Measurements from ENCODE around the gene NRCAM.

Gene NRCAM

GRCh38 chr7:108442039-108442568 lies 14.1 kb downstream of the NRCAM start:
- peaks cover 8% of the 10 kb centered on the region for H3K4me1 ChIP-seq (ENCODE audit: control insufficient read depth, insufficient read depth, low read length)
- no peaks in the 10 kb centered on the region for H3K27me3 ChIP-seq (ENCODE audit: control insufficient read depth, insufficient read depth, low read length)
- no peak overlapping the region for H3K4me2 ChIP-seq (ENCODE audit: low read length)
- no peak overlapping the region for H3K9ac ChIP-seq (ENCODE audit: low read depth, low read length)
- no peak overlapping the region for H3K4me3 ChIP-seq (ENCODE audit: low read length)
- no peaks in the 10 kb centered on the region for H3K36me3 ChIP-seq (ENCODE audit: insufficient read depth, low read length)
- no peaks in the 10 kb centered on the region for H3K9me3 ChIP-seq (replicated peaks; ENCODE audit: low read length)

GRCh38 chr7:108441392-108441955 lies 14.8 kb downstream of the NRCAM start:
- Histone ChIP-seq H3K4me2 (ENCODE audit: low read length) (no peak overlapping the region), H3K4me3 (ENCODE audit: low read length) (no peak overlapping the region), H3K27me3 (ENCODE audit: control insufficient read depth, insufficient read depth, low read length) (no peaks in the 10 kb centered on the region), H3K9ac (ENCODE audit: low read depth, low read length) (no peak overlapping the region), H3K4me1 (ENCODE audit: control insufficient read depth, insufficient read depth, low read length) (peaks cover 8% of the 10 kb centered on the region), H3K9me3 (replicated peaks; ENCODE audit: low read length) (no peaks in the 10 kb centered on the region), H3K36me3 (ENCODE audit: insufficient read depth, low read length) (no peaks in the 10 kb centered on the region)

- Histone ChIP-seq H3K27me3 (ENCODE audit: control insufficient read depth, insufficient read depth, low read length) (no peaks in the 10 kb centered on the region), H3K4me2 (ENCODE audit: low read length) (no peak overlapping the region), H3K4me1 (ENCODE audit: control insufficient read depth, insufficient read depth, low read length) (peaks cover 8% of the 10 kb centered on the region), H3K36me3 (ENCODE audit: insufficient read depth, low read length) (no peaks in the 10 kb centered on the region), H3K9me3 (replicated peaks; ENCODE audit: low read length) (no peaks in the 10 kb centered on the region), H3K4me3 (ENCODE audit: low read length) (no peak overlapping the region), H3K9ac (ENCODE audit: low read depth, low read length) (no peak overlapping the region)
Observed at GRCh38 chr7:108440613-108441012, 15.6 kb downstream of the NRCAM start.

- Histone ChIP-seq H3K36me3 (ENCODE audit: insufficient read depth, low read length) (no peaks in the 10 kb centered on the region), H3K4me1 (ENCODE audit: control insufficient read depth, insufficient read depth, low read length) (peaks cover 8% of the 10 kb centered on the region), H3K9ac (ENCODE audit: low read depth, low read length) (no peak overlapping the region), H3K4me3 (ENCODE audit: low read length) (no peak overlapping the region), H3K9me3 (replicated peaks; ENCODE audit: low read length) (no peaks in the 10 kb centered on the region), H3K4me2 (ENCODE audit: low read length) (no peak overlapping the region), H3K27me3 (ENCODE audit: control insufficient read depth, insufficient read depth, low read length) (no peaks in the 10 kb centered on the region)
Observed at GRCh38 chr7:108436906-108437305, 19.3 kb downstream of the NRCAM start.

- no peaks in the 10 kb centered on the region for H3K36me3 ChIP-seq (ENCODE audit: insufficient read depth, low read length)
- H3K9ac ChIP-seq (ENCODE audit: low read depth, low read length), result no peak overlapping the region
- no peaks in the 10 kb centered on the region for H3K27me3 ChIP-seq (ENCODE audit: control insufficient read depth, insufficient read depth, low read length)
- H3K4me1 ChIP-seq (ENCODE audit: control insufficient read depth, insufficient read depth, low read length), result peaks cover 3% of the 10 kb centered on the region
- H3K4me2 ChIP-seq (ENCODE audit: low read length), result no peak overlapping the region
- H3K9me3 ChIP-seq (replicated peaks; ENCODE audit: low read length), result no peaks in the 10 kb centered on the region
- no peak overlapping the region for H3K4me3 ChIP-seq (ENCODE audit: low read length)
Observed at GRCh38 chr7:108434010-108434409, 22.2 kb downstream of the NRCAM start.

- Histone ChIP-seq H3K4me3 (ENCODE audit: low read length) (no peak overlapping the region), H3K4me2 (ENCODE audit: low read length) (no peak overlapping the region), H3K36me3 (ENCODE audit: insufficient read depth, low read length) (no peaks in the 10 kb centered on the region), H3K4me1 (ENCODE audit: control insufficient read depth, insufficient read depth, low read length) (peaks cover 3% of the 10 kb centered on the region), H3K9ac (ENCODE audit: low read depth, low read length) (no peak overlapping the region), H3K27me3 (ENCODE audit: control insufficient read depth, insufficient read depth, low read length) (no peaks in the 10 kb centered on the region), H3K9me3 (replicated peaks; ENCODE audit: low read length) (no peaks in the 10 kb centered on the region)
Observed at GRCh38 chr7:108431099-108431498, 25.1 kb downstream of the NRCAM start.

GRCh38 chr7:108430664-108431063 lies 25.6 kb downstream of the NRCAM start:
- no peaks in the 10 kb centered on the region for H3K36me3 ChIP-seq (ENCODE audit: insufficient read depth, low read length)
- no peak overlapping the region for H3K4me2 ChIP-seq (ENCODE audit: low read length)
- H3K9me3 ChIP-seq (replicated peaks; ENCODE audit: low read length), result no peaks in the 10 kb centered on the region
- H3K9ac ChIP-seq (ENCODE audit: low read depth, low read length), result no peak overlapping the region
- no peak overlapping the region for H3K4me3 ChIP-seq (ENCODE audit: low read length)
- H3K4me1 ChIP-seq (ENCODE audit: control insufficient read depth, insufficient read depth, low read length), result peaks cover 3% of the 10 kb centered on the region
- no peaks in the 10 kb centered on the region for H3K27me3 ChIP-seq (ENCODE audit: control insufficient read depth, insufficient read depth, low read length)

- no peaks in the 10 kb centered on the region for H3K4me1 ChIP-seq (ENCODE audit: control insufficient read depth, insufficient read depth, low read length)
- no peaks in the 10 kb centered on the region for H3K27me3 ChIP-seq (ENCODE audit: control insufficient read depth, insufficient read depth, low read length)
- no peaks in the 10 kb centered on the region for H3K36me3 ChIP-seq (ENCODE audit: insufficient read depth, low read length)
- no peak overlapping the region for H3K9ac ChIP-seq (ENCODE audit: low read depth, low read length)
- H3K4me2 ChIP-seq (ENCODE audit: low read length), result no peak overlapping the region
- no peak overlapping the region for H3K4me3 ChIP-seq (ENCODE audit: low read length)
- H3K9me3 ChIP-seq (replicated peaks; ENCODE audit: low read length), result no peaks in the 10 kb centered on the region
Observed at GRCh38 chr7:108427766-108428165, 28.5 kb downstream of the NRCAM start.

GRCh38 chr7:108425714-108426275 lies 30.4 kb downstream of the NRCAM start:
- H3K36me3 ChIP-seq (ENCODE audit: insufficient read depth, low read length), result no peaks in the 10 kb centered on the region
- no peaks in the 10 kb centered on the region for H3K9me3 ChIP-seq (replicated peaks; ENCODE audit: low read length)
- H3K4me1 ChIP-seq (ENCODE audit: control insufficient read depth, insufficient read depth, low read length), result no peaks in the 10 kb centered on the region

GRCh38 chr7:108424013-108424412 lies 32.2 kb downstream of the NRCAM start:
- H3K9ac ChIP-seq (ENCODE audit: low read depth, low read length), result no peak overlapping the region
- no peaks in the 10 kb centered on the region for H3K27me3 ChIP-seq (ENCODE audit: control insufficient read depth, insufficient read depth, low read length)
- H3K4me3 ChIP-seq (ENCODE audit: low read length), result no peak overlapping the region
- no peaks in the 10 kb centered on the region for H3K4me1 ChIP-seq (ENCODE audit: control insufficient read depth, insufficient read depth, low read length)
- H3K4me2 ChIP-seq (ENCODE audit: low read length), result no peak overlapping the region
- H3K9me3 ChIP-seq (replicated peaks; ENCODE audit: low read length), result no peaks in the 10 kb centered on the region
- no peaks in the 10 kb centered on the region for H3K36me3 ChIP-seq (ENCODE audit: insufficient read depth, low read length)

More at GRCh38 chr7:108425714-108426275, 30.4 kb downstream of the NRCAM start:
- Histone ChIP-seq H3K4me3 (ENCODE audit: low read length) (no peak overlapping the region), H3K9ac (ENCODE audit: low read depth, low read length) (no peak overlapping the region), H3K4me2 (ENCODE audit: low read length) (no peak overlapping the region), H3K27me3 (ENCODE audit: control insufficient read depth, insufficient read depth, low read length) (no peaks in the 10 kb centered on the region)

GRCh38 chr7:108423089-108423989 lies 32.9 kb downstream of the NRCAM start:
- no peak overlapping the region for H3K4me2 ChIP-seq (ENCODE audit: low read length)
- no peaks in the 10 kb centered on the region for H3K4me1 ChIP-seq (ENCODE audit: control insufficient read depth, insufficient read depth, low read length)
- no peaks in the 10 kb centered on the region for H3K27me3 ChIP-seq (ENCODE audit: control insufficient read depth, insufficient read depth, low read length)
- no peak overlapping the region for H3K4me3 ChIP-seq (ENCODE audit: low read length)
- H3K36me3 ChIP-seq (ENCODE audit: insufficient read depth, low read length), result no peaks in the 10 kb centered on the region
- H3K9me3 ChIP-seq (replicated peaks; ENCODE audit: low read length), result no peaks in the 10 kb centered on the region
- H3K9ac ChIP-seq (ENCODE audit: low read depth, low read length), result no peak overlapping the region
